CD4-positive, alpha-beta memory T cell (primary cell): ENCODE data around the gene ADGRG3. TPM values are rescaled to one million over a fixed set of nuclear protein-coding genes. Genes with fewer than 3 reads are reported as not detected.
"Not testable (repeated sequence)": the region's sequence is repeated elsewhere in the genome, so short reads cannot be mapped to it uniquely, and the experiment has no call there.

Experiments used
- CTCF ChIA-PET: fragments of 350-600 bp; sonication (Branson Sonifier 250); formaldehyde crosslinking; loops from one replicate; lab custom pipeline; 2021; ENCODE audit warnings: inconsistent platforms; ENCODE audit not compliant: partially characterized antibody; lab: Charles Lee
- POLR2A ChIA-PET: fragments of 350-600 bp; sonication (Branson Sonifier 250); formaldehyde crosslinking; loops from one replicate; lab custom pipeline; 2021; ENCODE audit not compliant: partially characterized antibody; lab: Charles Lee
- DNase-seq, 5 donors: peaks; one replicate each; pipeline versions ENCODE4 v3.0.0 to v3.0.0-alpha.2; 2020 to 2022; ENCODE audit warnings: mixed read lengths in 1 of 5
- H3K27ac ChIP-seq: one replicate; pipeline ENCODE4 v1.7.0; 2013; ENCODE audit warnings: low read depth, low read length
- H3K27me3 ChIP-seq: 2 replicates; pipeline ENCODE4 v1.7.0; 2013; ENCODE audit warnings: mild to moderate bottlenecking, low read length, moderate library complexity; ENCODE audit not compliant: insufficient read depth
- H3K36me3 ChIP-seq: 2 replicates; pipeline ENCODE4 v1.7.0; 2013; ENCODE audit warnings: mild to moderate bottlenecking, low read length, moderate library complexity; ENCODE audit not compliant: insufficient read depth
- H3K4me1 ChIP-seq: 2 replicates; pipeline ENCODE4 v1.7.0; 2013; ENCODE audit warnings: mild to moderate bottlenecking, low read length, moderate library complexity; ENCODE audit not compliant: insufficient read depth
- H3K4me3 ChIP-seq, 2 donors: one replicate each; pipeline ENCODE4 v1.7.0; 2013; ENCODE audit warnings: low read length in 2 of 2, mild to moderate bottlenecking in 1 of 2
- H3K9me3 ChIP-seq, 2 donors: one replicate each; pipeline ENCODE4 v1.7.0; 2013; ENCODE audit warnings: low read length in 2 of 2, control low read depth in 1 of 2; ENCODE audit not compliant: control insufficient read depth in 1 of 2
- H3K27ac Mint-ChIP-seq, 7 donors: one replicate each; pipeline ENCODE4 v1.8.0; 2020 to 2021; ENCODE audit warnings: mixed read lengths in 7 of 7, mild to moderate bottlenecking in 6 of 7, inconsistent platforms in 3 of 7, moderate library complexity in 3 of 7
- H3K27me3 Mint-ChIP-seq, 2 donors: one replicate each; pipeline ENCODE4 v1.8.0; 2020 to 2021; ENCODE audit warnings: mixed read lengths in 2 of 2
- H3K36me3 Mint-ChIP-seq, 2 donors: one replicate each; pipeline ENCODE4 v1.8.0; 2020 to 2021; ENCODE audit warnings: mixed read lengths in 2 of 2, inconsistent platforms in 1 of 2, mild to moderate bottlenecking in 1 of 2
- H3K4me1 Mint-ChIP-seq, 4 donors: one replicate each; pipeline ENCODE4 v1.8.0; 2020 to 2021; ENCODE audit warnings: mixed read lengths in 4 of 4, mild to moderate bottlenecking in 1 of 4
- H3K4me3 Mint-ChIP-seq, 8 donors: one replicate each; pipeline ENCODE4 v1.8.0; 2020 to 2021; ENCODE audit warnings: mixed read lengths in 8 of 8, mild to moderate bottlenecking in 7 of 8, moderate library complexity in 6 of 8, inconsistent platforms in 3 of 8
- H3K9me3 Mint-ChIP-seq, 8 donors: one replicate each; pipeline ENCODE4 v1.8.0; 2020 to 2021; ENCODE audit warnings: mixed read lengths in 8 of 8, mild to moderate bottlenecking in 5 of 8, inconsistent platforms in 3 of 8, moderate library complexity in 1 of 8
- intact Hi-C: fragments of 100-400 bp; cut with micrococcal nuclease; formaldehyde crosslinking; loops from one replicate; pipeline ENCODE4 v1.15.1; 2023
- polyA plus RNA-seq, 2 donors: library from polyadenylated mRNA; unstranded; fragments of 300-500 nt; fragmentation: Illumina TruSeq; gene quantifications; one replicate each; pipeline ENCODE4 v1.2.3, GENCODE V29; 2021
- total RNA-seq, 2 experiments: library from RNA; stranded (reverse); gene quantifications; one replicate each; pipeline ENCODE4 v1.2.3, GENCODE V29; 2021

ADGRG3 gene
- total and polyA plus RNA-seq, 4 experiments from 2014 or later, result not detected

- intact Hi-C loops, result no loop called here
- Histone ChIP-seq H3K4me1 (no peaks in the 10 kb centered on the region), H3K9me3 (no peaks in the 10 kb centered on the region), H3K27ac (no peak overlapping the region), H3K36me3 (no peaks in the 10 kb centered on the region), H3K27me3 (no peaks in the 10 kb centered on the region), H3K4me3 (no peak overlapping the region)
- Mint-ChIP-seq H3K9me3 (peaks cover 0 to 2% (median 0%) of the 10 kb centered on the region in 8 donors), H3K27ac (no peak overlapping the region), H3K4me1 (no peaks in the 10 kb centered on the region), H3K27me3 (peaks cover 0 to 3% of the 10 kb centered on the region in 2 donors), H3K4me3 (no peak overlapping the region), H3K36me3 (no peaks in the 10 kb centered on the region)
- ChIA-PET CTCF (no interaction called here), POLR2A (no interaction called here)
- DNase-seq, result no peak
Measured at GRCh38 chr16:57725554-57725953, 57.4 kb downstream of the ADGRG3 start.

- Histone ChIP-seq H3K27ac (no peak overlapping the region), H3K4me1 (no peaks in the 10 kb centered on the region), H3K36me3 (no peaks in the 10 kb centered on the region), H3K9me3 (no peaks in the 10 kb centered on the region), H3K4me3 (no peak overlapping the region), H3K27me3 (no peaks in the 10 kb centered on the region)
- peaks cover 0 to 2% (median 0%) of the 10 kb centered on the region in 8 donors for H3K9me3 Mint-ChIP-seq
- peaks cover 0 to 3% of the 10 kb centered on the region in 2 donors for H3K27me3 Mint-ChIP-seq
- H3K27ac Mint-ChIP-seq, result no peak overlapping the region
- intact Hi-C loops, result no loop called here
- no peak overlapping the region for H3K4me3 Mint-ChIP-seq
- ChIA-PET CTCF (interaction anchor here (1.0 kb wide), 1 partner anchor 150 kb away, joined by 3 read pairs; no protein-coding TSS in a partner anchor), POLR2A (no interaction called here)
- no peaks in the 10 kb centered on the region for H3K4me1 Mint-ChIP-seq
- no peaks in the 10 kb centered on the region for H3K36me3 Mint-ChIP-seq
- no peak for DNase-seq
Measured at GRCh38 chr16:57725976-57726375, 57.9 kb downstream of the ADGRG3 start.

GRCh38 chr16:57726433-57726947, 58.4 kb downstream of the ADGRG3 start:
- H3K9me3 Mint-ChIP-seq, result peaks cover 0 to 2% (median 0%) of the 10 kb centered on the region in 8 donors
- Histone ChIP-seq H3K9me3 (no peaks in the 10 kb centered on the region), H3K36me3 (no peaks in the 10 kb centered on the region), H3K27me3 (no peaks in the 10 kb centered on the region), H3K4me3 (no peak overlapping the region), H3K27ac (no peak overlapping the region), H3K4me1 (no peaks in the 10 kb centered on the region)
- no peaks in the 10 kb centered on the region for H3K4me1 Mint-ChIP-seq
- no peaks in the 10 kb centered on the region for H3K36me3 Mint-ChIP-seq
- H3K4me3 Mint-ChIP-seq, result no peak overlapping the region
- intact Hi-C loops, result no loop called here
- ChIA-PET POLR2A (no interaction called here), CTCF (interaction anchor here (1.0 kb wide), 1 partner anchor 150 kb away, joined by 3 read pairs; no protein-coding TSS in a partner anchor)
- no peak for DNase-seq
- H3K27me3 Mint-ChIP-seq, result peaks cover 0 to 3% of the 10 kb centered on the region in 2 donors
- peak overlapping the region in 1 of 7 donors; percentile 30 for H3K27ac Mint-ChIP-seq

GRCh38 chr16:57727610-57728009, 59.5 kb downstream of the ADGRG3 start:
- H3K27ac ChIP-seq, result no peak overlapping the region
- Mint-ChIP-seq H3K27me3 (peaks cover 0 to 3% of the 10 kb centered on the region in 2 donors), H3K4me3 (no peak overlapping the region), H3K27ac (no peak overlapping the region), H3K4me1 (peaks cover 0 to under 1% (median 0%) of the 10 kb centered on the region in 4 donors), H3K36me3 (no peaks in the 10 kb centered on the region), H3K9me3 (peaks cover 0 to 5% (median under 1%) of the 10 kb centered on the region in 8 donors)
- no peaks in the 10 kb centered on the region for H3K9me3 ChIP-seq
- no peak overlapping the region for H3K4me3 ChIP-seq
- H3K4me1 ChIP-seq, result no peaks in the 10 kb centered on the region
- intact Hi-C loops, result no loop called here
- POLR2A ChIA-PET, result no interaction called here
- H3K27me3 ChIP-seq, result no peaks in the 10 kb centered on the region
- CTCF ChIA-PET, result no interaction called here
- no peak for DNase-seq
- H3K36me3 ChIP-seq, result no peaks in the 10 kb centered on the region

GRCh38 chr16:57728336-57729181, 60.5 kb downstream of the ADGRG3 start:
- intact Hi-C loops, result no loop called here
- H3K4me3 ChIP-seq, result no peak overlapping the region
- Mint-ChIP-seq H3K27me3 (peaks cover 0 to 1% of the 10 kb centered on the region in 2 donors), H3K9me3 (peaks cover 0 to 10% (median 5%) of the 10 kb centered on the region in 8 donors), H3K4me1 (peaks cover 0 to 7% (median 0%) of the 10 kb centered on the region in 4 donors), H3K4me3 (no peak overlapping the region), H3K27ac (no peak overlapping the region), H3K36me3 (peaks cover 2 to 6% of the 10 kb centered on the region in 2 donors)
- no peak overlapping the region for H3K27ac ChIP-seq
- H3K4me1 ChIP-seq, result no peaks in the 10 kb centered on the region
- POLR2A ChIA-PET, result no interaction called here
- CTCF ChIA-PET, result no interaction called here
- DNase-seq, result no peak
- no peaks in the 10 kb centered on the region for H3K9me3 ChIP-seq
- H3K36me3 ChIP-seq, result no peaks in the 10 kb centered on the region
- H3K27me3 ChIP-seq, result no peaks in the 10 kb centered on the region

GRCh38 chr16:57729182-57729484, 61.0 kb downstream of the ADGRG3 start:
- H3K9me3 ChIP-seq, result no peaks in the 10 kb centered on the region
- no peak for DNase-seq
- H3K27me3 ChIP-seq, result no peaks in the 10 kb centered on the region
- no peaks in the 10 kb centered on the region for H3K36me3 ChIP-seq
- Mint-ChIP-seq H3K36me3 (peaks cover 2 to 6% of the 10 kb centered on the region in 2 donors), H3K27ac (no peak overlapping the region), H3K27me3 (no peaks in the 10 kb centered on the region), H3K9me3 (peaks cover 0 to 10% (median 5%) of the 10 kb centered on the region in 8 donors), H3K4me3 (no peak overlapping the region), H3K4me1 (peaks cover 0 to 7% (median 0%) of the 10 kb centered on the region in 4 donors)
- ChIA-PET CTCF (no interaction called here), POLR2A (no interaction called here)
- intact Hi-C loops, result no loop called here
- no peak overlapping the region for H3K27ac ChIP-seq
- no peaks in the 10 kb centered on the region for H3K4me1 ChIP-seq
- H3K4me3 ChIP-seq, result no peak overlapping the region

- H3K27ac Mint-ChIP-seq, H3K9me3 ChIP-seq, CTCF ChIA-PET, DNase-seq, H3K27me3 Mint-ChIP-seq, H3K4me3 ChIP-seq, H3K4me1 ChIP-seq, POLR2A ChIA-PET, H3K27me3 ChIP-seq, intact Hi-C loops, H3K4me3 Mint-ChIP-seq, H3K9me3 Mint-ChIP-seq, H3K36me3 Mint-ChIP-seq, H3K36me3 ChIP-seq, H3K27ac ChIP-seq, H3K4me1 Mint-ChIP-seq: not testable (repeated sequence)
Measured at GRCh38 chr16:57729852-57730251, 61.7 kb downstream of the ADGRG3 start.
